PC-3 (cell line): Measurements from ENCODE around the gene LGI1.

Experiments
- EZH2 ChIP-seq: fragments of 300-600 bp; sonication (generic); IDR thresholded peaks from one replicate; pipeline ENCODE4 v1.6.1; 2017; ENCODE audit warnings: antibody characterized with exemption, mild to moderate bottlenecking, low read length; ENCODE audit not compliant: unreplicated experiment
- EZH2phosphoT487 ChIP-seq: fragments of 300-600 bp; sonication (generic); IDR thresholded peaks from 2 replicates; pipeline ENCODE4 v1.6.1; 2018; ENCODE audit warnings: mild to moderate bottlenecking, antibody characterized with exemption, low read length, borderline replicate concordance
- TF ChIP-seq, protein P1 (sequence below): fragments of 300-600 bp; sonication (generic); conservative IDR thresholded peaks from 2 replicates; pipeline ENCODE4 v1.5.1; 2017; ENCODE audit warnings: antibody characterized with exemption, low read depth, mild to moderate bottlenecking, low read length

- TF ChIP-seq, protein P1, sequence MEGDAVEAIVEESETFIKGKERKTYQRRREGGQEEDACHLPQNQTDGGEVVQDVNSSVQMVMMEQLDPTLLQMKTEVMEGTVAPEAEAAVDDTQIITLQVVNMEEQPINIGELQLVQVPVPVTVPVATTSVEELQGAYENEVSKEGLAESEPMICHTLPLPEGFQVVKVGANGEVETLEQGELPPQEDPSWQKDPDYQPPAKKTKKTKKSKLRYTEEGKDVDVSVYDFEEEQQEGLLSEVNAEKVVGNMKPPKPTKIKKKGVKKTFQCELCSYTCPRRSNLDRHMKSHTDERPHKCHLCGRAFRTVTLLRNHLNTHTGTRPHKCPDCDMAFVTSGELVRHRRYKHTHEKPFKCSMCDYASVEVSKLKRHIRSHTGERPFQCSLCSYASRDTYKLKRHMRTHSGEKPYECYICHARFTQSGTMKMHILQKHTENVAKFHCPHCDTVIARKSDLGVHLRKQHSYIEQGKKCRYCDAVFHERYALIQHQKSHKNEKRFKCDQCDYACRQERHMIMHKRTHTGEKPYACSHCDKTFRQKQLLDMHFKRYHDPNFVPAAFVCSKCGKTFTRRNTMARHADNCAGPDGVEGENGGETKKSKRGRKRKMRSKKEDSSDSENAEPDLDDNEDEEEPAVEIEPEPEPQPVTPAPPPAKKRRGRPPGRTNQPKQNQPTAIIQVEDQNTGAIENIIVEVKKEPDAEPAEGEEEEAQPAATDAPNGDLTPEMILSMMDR = no peak
- TF ChIP-seq EZH2 = no peak
- TF ChIP-seq EZH2phosphoT487 = no peak
These were observed 19.4 kb downstream of the LGI1 start for GRCh38 chr10:93777092-93777491.
